OCI-LY7 (cell line): Measurements from ENCODE around the gene TALDO1.

Experiments
- CTCF ChIP-seq: fragments of 200-600 bp; sonication (generic); conservative IDR thresholded peaks from 2 replicates; pipeline ENCODE4 v1.5.1; 2014; ENCODE audit warnings: mild to moderate bottlenecking, antibody characterized with exemption, low read length, moderate library complexity, mixed read lengths
- EZH2phosphoT487 ChIP-seq: fragments of 200-600 bp; sonication (generic); IDR thresholded peaks from 2 replicates; pipeline ENCODE4 v1.6.1; 2018; ENCODE audit warnings: low read depth, borderline replicate concordance, mild to moderate bottlenecking, mixed run types, antibody characterized with exemption, low read length, moderate library complexity, mixed read lengths

GRCh38 chr11:798093-798713, 50.9 kb downstream of the TALDO1 start, which contains the start of gene SLC25A22:
- TF ChIP-seq EZH2phosphoT487: no peak
- TF ChIP-seq CTCF: peak; percentile 73
